B cell (primary cell): ENCODE measurements around the gene TSTD2.

Experiments used
- CTCF ChIP-seq: fragments of 200-600 bp; IDR thresholded peaks from one replicate; pipeline ENCODE4 v1.8.0; 2022; ENCODE audit warnings: antibody characterized with exemption, mild to moderate bottlenecking
- EZH2 ChIP-seq: IDR thresholded peaks from 2 replicates; pipeline ENCODE4 v1.6.1; 2012; ENCODE audit warnings: borderline replicate concordance, low read depth, mild to moderate bottlenecking, moderate library complexity, low read length; ENCODE audit not compliant: insufficient read depth, poor library complexity, severe bottlenecking

GRCh38 chr9:97553841-97554240 lies 79.3 kb downstream of the TSTD2 start:
- TF ChIP-seq CTCF, result no peak
- no peak for TF ChIP-seq EZH2
